NCI-H187 treated with DMSO at 0.1 percent for 48 hours (cell line): Measurements from ENCODE around the gene TEKT5.
"Not testable (repeated sequence)": the region's sequence is repeated elsewhere in the genome, so short reads cannot be mapped to it uniquely, and the experiment has no call there.

Experiments used
- DNase-seq: peaks from one replicate; lab custom pipeline; 2025; lab: John Stamatoyannopoulos, UW

TEKT5 gene

GRCh38 chr16:10684511-10685151, 10.1 kb downstream of the TEKT5 start:
- DNase-seq = no peak

GRCh38 chr16:10683170-10683569, 11.6 kb downstream of the TEKT5 start:
- DNase-seq = no peak

GRCh38 chr16:10682604-10683003, 12.1 kb downstream of the TEKT5 start:
- no peak for DNase-seq

- no peak for DNase-seq
These were observed 13.1 kb downstream of the TEKT5 start for GRCh38 chr16:10681310-10682308.

- no peak for DNase-seq
These were observed 14.8 kb downstream of the TEKT5 start for GRCh38 chr16:10679921-10680320.

- DNase-seq = not testable (repeated sequence)
These were observed 15.3 kb downstream of the TEKT5 start for GRCh38 chr16:10679441-10679840.

- DNase-seq = peak; percentile 8
These were observed 16.1 kb downstream of the TEKT5 start for GRCh38 chr16:10678655-10679054.

GRCh38 chr16:10676284-10676683, 18.4 kb downstream of the TEKT5 start:
- DNase-seq = no peak

- DNase-seq = no peak
These were observed 18.9 kb downstream of the TEKT5 start for GRCh38 chr16:10675861-10676260.

- DNase-seq = no peak
These were observed 19.5 kb downstream of the TEKT5 start for GRCh38 chr16:10675216-10675615.

- no peak for DNase-seq
These were observed 23.0 kb downstream of the TEKT5 start for GRCh38 chr16:10671729-10672128.

- DNase-seq = no peak
These were observed 24.9 kb downstream of the TEKT5 start for GRCh38 chr16:10669791-10670190.

- DNase-seq = no peak
These were observed 26.2 kb downstream of the TEKT5 start for GRCh38 chr16:10668322-10669045.

- DNase-seq = no peak
These were observed 27.5 kb downstream of the TEKT5 start for GRCh38 chr16:10667239-10667638.

- no peak for DNase-seq
These were observed 28.4 kb downstream of the TEKT5 start for GRCh38 chr16:10666291-10666690.

- DNase-seq = no peak
These were observed 29.6 kb downstream of the TEKT5 start for GRCh38 chr16:10665166-10665565.

GRCh38 chr16:10664720-10665126, 30.0 kb downstream of the TEKT5 start:
- no peak for DNase-seq

- no peak for DNase-seq
These were observed 31.0 kb downstream of the TEKT5 start for GRCh38 chr16:10663744-10664143.

- DNase-seq = no peak
These were observed 31.6 kb downstream of the TEKT5 start for GRCh38 chr16:10663146-10663545.

- DNase-seq = no peak
These were observed 32.5 kb downstream of the TEKT5 start for GRCh38 chr16:10662212-10662611.

GRCh38 chr16:10661737-10662136, 33.0 kb downstream of the TEKT5 start:
- no peak for DNase-seq

- DNase-seq = no peak
These were observed 33.6 kb downstream of the TEKT5 start for GRCh38 chr16:10660950-10661635.
